ENCODE results near the gene ADAMTS3.

DNA sequence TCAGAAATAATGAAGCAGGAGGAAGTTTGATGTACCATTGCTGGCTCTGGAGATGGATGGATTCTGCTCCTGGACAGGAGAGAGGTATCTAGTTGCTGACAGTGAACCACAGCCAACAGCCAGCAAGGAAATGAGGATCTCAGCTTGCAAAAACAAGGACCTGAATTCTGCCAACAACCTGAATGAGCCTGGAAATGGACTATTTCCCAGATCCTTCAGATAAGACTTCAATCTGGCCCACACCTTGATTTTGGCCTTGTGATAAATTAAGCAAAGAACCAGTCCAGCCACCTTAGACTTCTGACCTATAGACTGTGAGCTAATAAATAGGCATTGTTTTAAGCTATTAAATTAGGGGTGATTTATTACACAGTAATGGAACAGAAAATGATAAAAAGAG, 220.3 kb downstream of the ADAMTS3 start:
- TF ChIP-seq, protein P1, sequence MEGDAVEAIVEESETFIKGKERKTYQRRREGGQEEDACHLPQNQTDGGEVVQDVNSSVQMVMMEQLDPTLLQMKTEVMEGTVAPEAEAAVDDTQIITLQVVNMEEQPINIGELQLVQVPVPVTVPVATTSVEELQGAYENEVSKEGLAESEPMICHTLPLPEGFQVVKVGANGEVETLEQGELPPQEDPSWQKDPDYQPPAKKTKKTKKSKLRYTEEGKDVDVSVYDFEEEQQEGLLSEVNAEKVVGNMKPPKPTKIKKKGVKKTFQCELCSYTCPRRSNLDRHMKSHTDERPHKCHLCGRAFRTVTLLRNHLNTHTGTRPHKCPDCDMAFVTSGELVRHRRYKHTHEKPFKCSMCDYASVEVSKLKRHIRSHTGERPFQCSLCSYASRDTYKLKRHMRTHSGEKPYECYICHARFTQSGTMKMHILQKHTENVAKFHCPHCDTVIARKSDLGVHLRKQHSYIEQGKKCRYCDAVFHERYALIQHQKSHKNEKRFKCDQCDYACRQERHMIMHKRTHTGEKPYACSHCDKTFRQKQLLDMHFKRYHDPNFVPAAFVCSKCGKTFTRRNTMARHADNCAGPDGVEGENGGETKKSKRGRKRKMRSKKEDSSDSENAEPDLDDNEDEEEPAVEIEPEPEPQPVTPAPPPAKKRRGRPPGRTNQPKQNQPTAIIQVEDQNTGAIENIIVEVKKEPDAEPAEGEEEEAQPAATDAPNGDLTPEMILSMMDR (conservative IDR thresholded peaks at IDR 0.05; ENCODE audit: low read length) = no peak
- TF ChIP-seq EZH2phosphoT487 (IDR thresholded peaks at IDR 0.05; ENCODE audit: borderline replicate concordance) = no peak
